ENCODE results near the gene RPL14. TPM values are rescaled to one million over a fixed set of nuclear protein-coding genes. Genes with fewer than 3 reads are reported as not detected.

RPL14 gene
- total and polyA plus RNA-seq, 2 donors (not counting 3 experiments of a cell fraction or from before 2014, with no cell fraction given) = 961 to 1,947 TPM

DNA sequence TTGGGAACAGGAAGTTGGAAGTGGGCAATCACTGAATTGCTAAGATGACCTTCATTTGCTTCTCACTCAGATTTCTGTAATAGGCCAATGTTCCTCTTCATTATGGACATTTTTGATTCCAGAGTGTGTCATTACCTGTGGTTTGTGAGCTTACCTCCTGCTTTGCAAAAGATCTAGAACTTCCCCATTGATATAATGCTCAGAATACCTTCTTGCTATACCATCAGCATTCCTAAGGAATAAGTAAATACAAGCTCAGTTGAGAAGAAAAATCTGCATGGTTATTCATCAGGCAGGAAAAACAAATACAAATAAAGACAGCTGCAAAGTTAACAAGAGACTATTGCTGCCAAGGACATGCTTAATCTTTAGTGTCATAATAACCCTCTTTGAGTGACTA lies 5.6 kb upstream of the RPL14 start:
- no peak overlapping the region for H3K4me2 ChIP-seq (ENCODE audit: insufficient read depth, low read length)
- POLR2A ChIA-PET = interaction anchor here (1.5 kb wide), 1 partner anchor 26 kb away, joined by 3 read pairs; the partner anchor contains the start of gene ZNF619

More for the DNA sequence above, 5.6 kb upstream of the RPL14 start:
- TF ChIP-seq CTCF (IDR thresholded peaks at IDR 0.05; ENCODE audit: extremely low read depth in 1 of 2, insufficient read depth in 1 of 2, low read depth in 1 of 2, low read length in 2 of 2) (no peak), POLR2A (IDR thresholded peaks at IDR 0.05; ENCODE audit: low read depth, low read length) (no peak), POLR2AphosphoS5 (IDR thresholded peaks at IDR 0.05; ENCODE audit: insufficient read depth, low read depth, low read length) (no peak)
- DNase-seq (ENCODE audit: low read depth, low spot score) = no peak
- Histone ChIP-seq H3K9me3 (replicated peaks; ENCODE audit: control insufficient read depth, insufficient read depth, low read length) (no peaks in the 10 kb centered on the region), H3K36me3 (ENCODE audit: control insufficient read depth in 2 of 2, extremely low read depth in 1 of 2, insufficient read depth in 2 of 2, low read length in 2 of 2) (no peaks in the 10 kb centered on the region), H3K9me1 (replicated peaks; ENCODE audit: control insufficient read depth, extremely low read depth, insufficient read depth, low read length) (no peaks in the 10 kb centered on the region), H3K27me3 (ENCODE audit: control insufficient read depth in 2 of 2, insufficient read depth in 2 of 2, low read length in 2 of 2) (no peaks in the 10 kb centered on the region), H4K20me1 (replicated peaks; ENCODE audit: control insufficient read depth, extremely low read depth, insufficient read depth, low read length) (no peaks in the 10 kb centered on the region), H3K4me1 (ENCODE audit: control insufficient read depth, extremely low read depth, insufficient read depth, low read length) (peaks cover 5% of the 10 kb centered on the region), H3K9ac (replicated peaks; ENCODE audit: extremely low read depth, insufficient read depth, low read length) (no peak overlapping the region), H3K4me3 (replicated peaks in 1 of 3; ENCODE audit: insufficient read depth in 1 of 3, low read depth in 1 of 3, low read length in 3 of 3) (no peak overlapping the region), H3K27ac (ENCODE audit: insufficient read depth, low read depth, low read length) (no peak overlapping the region), H3K79me2 (ENCODE audit: control insufficient read depth, insufficient read depth, low read length) (no peaks in the 10 kb centered on the region), H2AFZ (ENCODE audit: low read depth, low read length) (no peak overlapping the region)
- BruUV-seq (replicated peaks) = no TSS peak
- dilution Hi-C loops (cut with MboI; ENCODE audit: extremely low pct_ligation_motif_present, low sequenced_read_pairs) = no loop called here
- intact Hi-C loops (cut with micrococcal nuclease) = loop anchor here (10.0 kb wide), 1 partner anchor 1067 kb away; the partner anchor contains the start of gene SLC25A38
- no peak for FAIRE-seq
- CTCF ChIA-PET = interaction anchor here (1.1 to 1.5 kb wide), 2 partner anchors 123 to 129 kb away, joined by 3 to 4 read pairs; no protein-coding TSS in a partner anchor
